HepG2 (cell line): ENCODE measurements around the gene MYO10.

ENCODE experiments used
- ARID2 ChIP-seq: sonication (generic); formaldehyde crosslinking; IDR thresholded peaks from 2 replicates; pipeline ENCODE4 v1.8.1; 2022; ENCODE audit warnings: mild to moderate bottlenecking, missing genetic modification reagents, borderline replicate concordance
- FOXA1 ChIP-seq, 2 experiments: fragments of 450-650 bp in 1 of 2; sonication (generic) in 1 of 2; formaldehyde crosslinking in 1 of 2; IDR thresholded peaks; 2 replicates each; pipeline versions ENCODE4 v1.4.0 to v1.6.1; 2016 to 2020; ENCODE audit warnings: missing genetic modification reagents in 1 of 2
- FOXM1 ChIP-seq: sonication (generic); formaldehyde crosslinking; IDR thresholded peaks from 2 replicates; pipeline ENCODE4 v1.5.0; 2020; ENCODE audit warnings: missing genetic modification reagents
- JUNB ChIP-seq: sonication (generic); formaldehyde crosslinking; IDR thresholded peaks from 2 replicates; pipeline ENCODE4 v1.8.0; 2022; ENCODE audit warnings: missing genetic modification reagents, mild to moderate bottlenecking, borderline replicate concordance
- POLR2A ChIP-seq, 2 experiments: IDR thresholded peaks; 2 replicates each; pipeline ENCODE4 v1.6.1; 2011; ENCODE audit warnings: low read depth in 2 of 2, low read length in 2 of 2, mild to moderate bottlenecking in 1 of 2, moderate library complexity in 1 of 2; ENCODE audit not compliant: insufficient read depth in 1 of 2
- TCF7L2 ChIP-seq: IDR thresholded peaks from 2 replicates; pipeline ENCODE4 v1.6.1; 2011; ENCODE audit warnings: mild to moderate bottlenecking, low read depth, low read length, moderate library complexity
- U2AF1 ChIP-seq: fragments of 200-400 bp; formaldehyde crosslinking; optimal IDR thresholded peaks from 2 replicates; pipeline ENCODE3; 2017; ENCODE audit warnings: mild to moderate bottlenecking, low read depth, low read length
- ZBTB39 ChIP-seq: sonication (generic); formaldehyde crosslinking; IDR thresholded peaks from 2 replicates; pipeline ENCODE4 v1.5.0; 2020; ENCODE audit warnings: missing genetic modification reagents
- ZSCAN29 ChIP-seq: sonication (generic); formaldehyde crosslinking; conservative IDR thresholded peaks from 2 replicates; pipeline ENCODE4 v1.4.0; 2020; ENCODE audit warnings: mild to moderate bottlenecking, missing genetic modification reagents
- TF ChIP-seq, protein P1 (sequence below): sonication (generic); formaldehyde crosslinking; IDR thresholded peaks from 2 replicates; pipeline ENCODE4 v1.4.0; 2020; ENCODE audit warnings: missing genetic modification reagents

DNA sequence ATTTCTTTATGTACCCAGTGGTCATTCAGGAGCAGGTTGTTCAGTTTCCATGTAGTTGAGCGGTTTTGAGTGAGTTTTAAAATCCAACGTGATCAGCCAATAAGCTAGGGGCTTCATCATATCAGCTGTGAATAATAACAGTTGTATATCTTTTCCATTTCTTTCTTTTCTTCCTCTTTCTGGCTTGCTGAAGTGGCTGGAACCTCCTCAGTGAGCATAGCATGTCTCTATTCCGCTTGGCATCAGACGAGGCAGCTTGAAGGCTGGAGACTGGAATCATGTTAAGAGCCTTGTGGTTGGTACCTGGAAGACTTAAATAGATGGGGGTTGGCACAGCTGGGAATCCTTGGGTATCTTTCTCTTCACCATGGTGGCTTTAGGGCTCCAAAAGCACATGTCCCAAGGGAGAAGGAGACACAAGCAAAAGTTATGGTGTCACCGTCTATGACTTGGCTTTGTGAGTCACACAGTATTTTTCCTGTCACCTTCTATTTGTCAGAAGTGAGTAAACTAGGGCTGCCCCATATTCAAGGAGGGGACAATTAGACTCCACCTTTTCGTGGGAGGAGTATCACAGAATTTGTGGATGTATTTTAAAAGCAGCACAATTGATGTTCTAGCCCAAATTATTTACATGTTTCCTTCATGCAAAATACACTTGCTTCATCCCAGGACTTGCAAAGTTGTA lies 281.3 kb downstream of the MYO10 start:
- no peak for TF ChIP-seq POLR2A (IDR thresholded peaks at IDR 0.05; ENCODE audit: insufficient read depth in 1 of 2, low read depth in 2 of 2, low read length in 2 of 2)
- TF ChIP-seq ZSCAN29 (CRISPR knock-in tag), result no peak
- TF ChIP-seq JUNB (CRISPR knock-in tag), result no peak
- no peak for TF ChIP-seq U2AF1
- no peak for TF ChIP-seq ZBTB39
- no peak for TF ChIP-seq FOXA1 (IDR thresholded peaks at IDR 0.05)
- no peak for TF ChIP-seq FOXA1 (CRISPR knock-in tag; IDR thresholded peaks at IDR 0.05)
- TF ChIP-seq TCF7L2, result no peak
- no peak for TF ChIP-seq FOXM1 (CRISPR knock-in tag)
- TF ChIP-seq, protein P1, sequence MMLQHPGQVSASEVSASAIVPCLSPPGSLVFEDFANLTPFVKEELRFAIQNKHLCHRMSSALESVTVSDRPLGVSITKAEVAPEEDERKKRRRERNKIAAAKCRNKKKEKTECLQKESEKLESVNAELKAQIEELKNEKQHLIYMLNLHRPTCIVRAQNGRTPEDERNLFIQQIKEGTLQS (CRISPR knock-in tag), result no peak
- TF ChIP-seq ARID2 (CRISPR knock-in tag), result no peak
